ENCODE results near the gene PSMB10. TPM values are rescaled to one million over a fixed set of nuclear protein-coding genes. Genes with fewer than 3 reads are reported as not detected.

PSMB10 gene
- total and polyA plus RNA-seq, 2 donors (not counting 3 experiments of a cell fraction or from before 2014, with no cell fraction given): 40.8 to 54.7 TPM

- dilution Hi-C loops (cut with MboI; ENCODE audit: extremely low pct_ligation_motif_present, low sequenced_read_pairs) (loop anchor here (25.0 kb wide), 1 partner anchor 230 kb away; no protein-coding TSS in a partner anchor), intact Hi-C loops (cut with micrococcal nuclease) (no loop called here)
- DNase-seq (ENCODE audit: low read depth, low spot score) (no peak), FAIRE-seq (no peak)
- Histone ChIP-seq H2AFZ (ENCODE audit: low read depth, low read length) (no peak overlapping the region), H3K9me3 (replicated peaks; ENCODE audit: control insufficient read depth, insufficient read depth, low read length) (no peaks in the 10 kb centered on the region), H3K27ac (ENCODE audit: insufficient read depth, low read depth, low read length) (no peak overlapping the region), H3K4me1 (ENCODE audit: control insufficient read depth, extremely low read depth, insufficient read depth, low read length) (no peaks in the 10 kb centered on the region), H3K4me2 (ENCODE audit: insufficient read depth, low read length) (no peak overlapping the region), H3K27me3 (ENCODE audit: control insufficient read depth in 2 of 2, insufficient read depth in 2 of 2, low read length in 2 of 2) (no peaks in the 10 kb centered on the region), H3K36me3 (ENCODE audit: control insufficient read depth in 2 of 2, extremely low read depth in 1 of 2, insufficient read depth in 2 of 2, low read length in 2 of 2) (peaks cover 0 to 14% of the 10 kb centered on the region in 2 experiments), H4K20me1 (replicated peaks; ENCODE audit: control insufficient read depth, extremely low read depth, insufficient read depth, low read length) (no peaks in the 10 kb centered on the region), H3K79me2 (ENCODE audit: control insufficient read depth, insufficient read depth, low read length) (no peaks in the 10 kb centered on the region), H3K4me3 (replicated peaks in 1 of 3; ENCODE audit: insufficient read depth in 1 of 3, low read depth in 1 of 3, low read length in 3 of 3) (no peak overlapping the region), H3K9me1 (replicated peaks; ENCODE audit: control insufficient read depth, extremely low read depth, insufficient read depth, low read length) (no peaks in the 10 kb centered on the region), H3K9ac (replicated peaks; ENCODE audit: extremely low read depth, insufficient read depth, low read length) (no peak overlapping the region)
- ChIA-PET POLR2A (no interaction called here), CTCF (interaction anchor here (0.8 to 1.7 kb wide), 5 partner anchors 9 to 396 kb away, joined by 3 to 6 read pairs (median 5); no protein-coding TSS in a partner anchor)
- BruUV-seq (replicated peaks): no TSS peak
- TF ChIP-seq GATA2 (IDR thresholded peaks at IDR 0.05; ENCODE audit: insufficient read depth, insufficient read length, low read depth, low read length): no peak
- TF ChIP-seq POLR2A (IDR thresholded peaks at IDR 0.05; ENCODE audit: low read depth, low read length): no peak
- no peak for TF ChIP-seq CTCF (IDR thresholded peaks at IDR 0.05; ENCODE audit: extremely low read depth in 1 of 2, insufficient read depth in 1 of 2, low read depth in 1 of 2, low read length in 2 of 2)
- no peak for TF ChIP-seq FOS (IDR thresholded peaks at IDR 0.05; ENCODE audit: borderline replicate concordance, insufficient read depth, low read length)
- no peak for TF ChIP-seq JUN (IDR thresholded peaks at IDR 0.05; ENCODE audit: borderline replicate concordance, insufficient read depth, insufficient read length, low read depth)
- no peak for TF ChIP-seq POLR2AphosphoS5 (IDR thresholded peaks at IDR 0.05; ENCODE audit: insufficient read depth, low read depth, low read length)
- TF ChIP-seq EZH2 (IDR thresholded peaks at IDR 0.05; ENCODE audit: borderline replicate concordance, low read depth, low read length, severe bottlenecking): no peak
These were observed 19.4 kb downstream of the PSMB10 start for GRCh38 chr16:67917140-67917851.

All from endothelial cell of umbilical vein (primary cell).